B cell (primary cell): ENCODE data around the gene MRPL4.

ENCODE experiments used
- EZH2 ChIP-seq: IDR thresholded peaks from 2 replicates; pipeline ENCODE4 v1.6.1; 2012; ENCODE audit warnings: borderline replicate concordance, low read depth, mild to moderate bottlenecking, moderate library complexity, low read length; ENCODE audit not compliant: insufficient read depth, poor library complexity, severe bottlenecking
- TF ChIP-seq, protein P1 (sequence below): fragments of 200-600 bp; IDR thresholded peaks from one replicate; pipeline ENCODE4 v1.8.0; 2022; ENCODE audit warnings: antibody characterized with exemption, mild to moderate bottlenecking

DNA sequence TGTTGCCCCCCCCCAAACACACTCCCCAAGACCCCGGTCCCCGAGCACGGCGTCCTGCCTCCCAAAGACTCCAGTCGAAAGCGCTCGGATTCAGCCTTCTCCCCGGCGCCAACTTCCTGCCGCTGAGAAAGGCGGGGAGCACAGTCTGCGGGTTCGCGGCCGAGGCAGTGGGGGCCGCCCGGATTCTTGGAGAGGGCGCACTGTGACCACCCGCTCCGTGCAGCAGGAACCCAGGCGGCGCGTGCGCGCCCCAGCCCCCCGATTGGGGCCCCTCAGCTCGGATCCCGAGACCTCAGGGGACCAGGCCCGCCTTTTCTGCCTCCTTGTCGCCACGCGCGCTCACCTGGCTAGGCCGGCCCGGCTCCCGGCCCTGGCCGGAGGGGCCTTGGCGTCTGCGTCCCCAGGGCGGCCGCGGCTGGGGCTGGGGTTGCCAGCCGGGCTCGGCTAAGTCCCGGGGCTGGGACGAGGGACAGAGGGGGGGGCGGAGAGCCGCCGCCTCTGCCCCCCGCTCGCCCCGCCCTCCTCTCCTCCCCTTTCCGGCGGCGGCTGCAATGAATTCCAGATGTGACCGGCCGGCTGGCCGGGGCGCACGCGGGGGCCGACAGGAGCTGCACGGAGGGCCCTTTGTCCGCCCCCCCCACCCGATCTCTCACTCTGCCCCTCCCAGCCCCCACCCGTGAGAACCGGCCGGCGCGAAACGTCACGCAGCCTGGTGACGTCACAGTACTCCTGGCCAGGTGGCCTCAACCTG, 21.0 kb upstream of the MRPL4 start, which contains the start of gene S1PR2:
- TF ChIP-seq, protein P1, sequence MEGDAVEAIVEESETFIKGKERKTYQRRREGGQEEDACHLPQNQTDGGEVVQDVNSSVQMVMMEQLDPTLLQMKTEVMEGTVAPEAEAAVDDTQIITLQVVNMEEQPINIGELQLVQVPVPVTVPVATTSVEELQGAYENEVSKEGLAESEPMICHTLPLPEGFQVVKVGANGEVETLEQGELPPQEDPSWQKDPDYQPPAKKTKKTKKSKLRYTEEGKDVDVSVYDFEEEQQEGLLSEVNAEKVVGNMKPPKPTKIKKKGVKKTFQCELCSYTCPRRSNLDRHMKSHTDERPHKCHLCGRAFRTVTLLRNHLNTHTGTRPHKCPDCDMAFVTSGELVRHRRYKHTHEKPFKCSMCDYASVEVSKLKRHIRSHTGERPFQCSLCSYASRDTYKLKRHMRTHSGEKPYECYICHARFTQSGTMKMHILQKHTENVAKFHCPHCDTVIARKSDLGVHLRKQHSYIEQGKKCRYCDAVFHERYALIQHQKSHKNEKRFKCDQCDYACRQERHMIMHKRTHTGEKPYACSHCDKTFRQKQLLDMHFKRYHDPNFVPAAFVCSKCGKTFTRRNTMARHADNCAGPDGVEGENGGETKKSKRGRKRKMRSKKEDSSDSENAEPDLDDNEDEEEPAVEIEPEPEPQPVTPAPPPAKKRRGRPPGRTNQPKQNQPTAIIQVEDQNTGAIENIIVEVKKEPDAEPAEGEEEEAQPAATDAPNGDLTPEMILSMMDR = no peak
- TF ChIP-seq EZH2 = no peak
